Activated CD4-positive, alpha-beta T cell treated with anti-CD3 and anti-CD28 coated beads, Interleukin-10, Interleukin-2, amounts not matched to agents 100 ng/mL and 50 ng/mL, durations not matched to agents 16 hours and 8 hours (primary cell): ENCODE measurements around the gene NUP214.
A peak's percentile ranks its signal among the peaks of the same experiment; 100 is the strongest.
"Not testable (repeated sequence)": the region's sequence is repeated elsewhere in the genome, so short reads cannot be mapped to it uniquely, and the experiment has no call there.

ENCODE experiments used
- DNase-seq: peaks from one replicate; pipeline ENCODE4 v3.0.0-alpha.2; 2020

The NUP214 gene

GRCh38 chr9:131117762-131118145 is 7.6 kb upstream of the NUP214 start:
- no peak for DNase-seq

- no peak for DNase-seq
These were observed 5.8 kb upstream of the NUP214 start for GRCh38 chr9:131119600-131119999.

- DNase-seq, result no peak
These were observed 4.7 kb upstream of the NUP214 start for GRCh38 chr9:131120620-131121228.

- no peak for DNase-seq
These were observed 4.0 kb upstream of the NUP214 start for GRCh38 chr9:131121346-131121745.

GRCh38 chr9:131122158-131122557 is 3.2 kb upstream of the NUP214 start:
- DNase-seq, result no peak

GRCh38 chr9:131125038-131125287 is 423 bp upstream of the NUP214 start:
- DNase-seq, result no peak

- DNase-seq, result no peak
These were observed 657 bp downstream of the NUP214 start for GRCh38 chr9:131126059-131126426.

GRCh38 chr9:131129183-131129582 is 3.8 kb downstream of the NUP214 start:
- peak; percentile 22 for DNase-seq

- no peak for DNase-seq
These were observed 13.3 kb downstream of the NUP214 start for GRCh38 chr9:131138676-131139075.

- no peak for DNase-seq
These were observed 14.7 kb downstream of the NUP214 start for GRCh38 chr9:131140112-131140511.

- no peak for DNase-seq
These were observed 15.2 kb downstream of the NUP214 start for GRCh38 chr9:131140550-131140949.

- no peak for DNase-seq
These were observed 16.8 kb downstream of the NUP214 start for GRCh38 chr9:131142160-131142559.

- no peak for DNase-seq
These were observed 18.8 kb downstream of the NUP214 start for GRCh38 chr9:131144201-131144600.

- DNase-seq, result no peak
These were observed 19.9 kb downstream of the NUP214 start for GRCh38 chr9:131145245-131145644.

GRCh38 chr9:131146186-131146585 is 20.8 kb downstream of the NUP214 start:
- DNase-seq, result no peak

GRCh38 chr9:131148276-131148675 is 22.9 kb downstream of the NUP214 start:
- no peak for DNase-seq

- DNase-seq, result no peak
These were observed 23.7 kb downstream of the NUP214 start for GRCh38 chr9:131148966-131149687.

GRCh38 chr9:131149688-131150053 is 24.3 kb downstream of the NUP214 start:
- no peak for DNase-seq

- DNase-seq, result no peak
These were observed 28.2 kb downstream of the NUP214 start for GRCh38 chr9:131153595-131153994.

GRCh38 chr9:131158673-131159072 is 33.3 kb downstream of the NUP214 start:
- not testable (repeated sequence) for DNase-seq

- DNase-seq, result no peak
These were observed 35.2 kb downstream of the NUP214 start for GRCh38 chr9:131160416-131161112.

- no peak for DNase-seq
These were observed 36.2 kb downstream of the NUP214 start for GRCh38 chr9:131161585-131161984.

- DNase-seq, result no peak
These were observed 37.5 kb downstream of the NUP214 start for GRCh38 chr9:131162886-131163285.

GRCh38 chr9:131165523-131165922 is 40.1 kb downstream of the NUP214 start:
- no peak for DNase-seq
